Body of pancreas (tissue), 4 donors: Measurements from ENCODE around the gene TRNP1.

Experiments
- CTCF ChIP-seq, 7 experiments: fragments of 450-650 bp in 4 of 7; fragments of 200-600 bp in 3 of 7; sonication (generic) in 3 of 7; IDR thresholded peaks; one replicate each; pipeline ENCODE4 v1.5.1; 2016 to 2019; ENCODE audit warnings: antibody characterized with exemption in 7 of 7
- POLR2A ChIP-seq, 3 donors: fragments of 450-650 bp; IDR thresholded peaks; one replicate each; pipeline ENCODE4 v1.6.1; 2016; ENCODE audit warnings: antibody characterized with exemption in 3 of 3, mild to moderate bottlenecking in 2 of 3

- TF ChIP-seq POLR2A (IDR thresholded peaks at IDR 0.05) = no peak
- no peak for TF ChIP-seq CTCF (IDR thresholded peaks at IDR 0.05)
Observed at GRCh38 chr1:26945138-26945537, 48.4 kb upstream of the TRNP1 start.
